ENCODE results near the gene ZNF619. TPM values are rescaled to one million over a fixed set of nuclear protein-coding genes. Genes with fewer than 3 reads are reported as not detected.

The ZNF619 gene
- total and polyA plus RNA-seq, 9 of the 15 experiments (the other 6 are each of a cell fraction or from before 2014, with no cell fraction given), result 1.3 to 9.1 (median 6.3) TPM

GRCh38 chr3:40505599-40506462, 28.9 kb downstream of the ZNF619 start, which contains the start of gene ZNF620 (continued):
- peak; percentile 53 for TF ChIP-seq MYC (IDR thresholded peaks at IDR 0.05; ENCODE audit: low read depth, low read length)
- TF ChIP-seq MYC (CRISPR knock-in tag; IDR thresholded peaks at IDR 0.05; ENCODE audit: borderline replicate concordance, low read depth), result no peak
- TF ChIP-seq CHD2 (IDR thresholded peaks at IDR 0.05; ENCODE audit: low read depth, low read length), result no peak
- TF ChIP-seq MAFK (IDR thresholded peaks at IDR 0.05; ENCODE audit: low read length), result no peak
- TF ChIP-seq ZFPM2 (CRISPR knock-in tag; IDR thresholded peaks at IDR 0.05), result no peak
- 0 out of 2 replicates have a peak, but pooled peaks have one; percentile 43 for TF ChIP-seq GATAD2A (IDR thresholded peaks at IDR 0.05)
- no peak for TF ChIP-seq RBM25 (IDR thresholded peaks at IDR 0.05; ENCODE audit: low read depth, low read length, severe bottlenecking)
- no peak for TF ChIP-seq GTF3C2 (IDR thresholded peaks at IDR 0.05; ENCODE audit: borderline replicate concordance, extremely low read depth, insufficient read length)
- 0 out of 2 replicates have a peak, but pooled peaks have one; percentile 19 for TF ChIP-seq XRCC5 (IDR thresholded peaks at IDR 0.05; ENCODE audit: low read depth, low read length)
- TF ChIP-seq L3MBTL2 (IDR thresholded peaks at IDR 0.05), result peak; percentile 77
- TF ChIP-seq CHAMP1 (IDR thresholded peaks at IDR 0.05), result 0 out of 2 replicates have a peak, but pooled peaks have one; percentile 44
- peak; percentile 40 for TF ChIP-seq TAF1 (IDR thresholded peaks at IDR 0.05; ENCODE audit: control insufficient read depth, extremely low read depth, insufficient read depth, low read length, severe bottlenecking)
- peak; percentile 48 for TF ChIP-seq KDM5B (IDR thresholded peaks at IDR 0.05; ENCODE audit: insufficient replicate concordance, low read depth, low read length)
- TF ChIP-seq PATZ1 (CRISPR knock-in tag; IDR thresholded peaks at IDR 0.05; ENCODE audit: borderline replicate concordance), result no peak
- TF ChIP-seq ZFP36 (IDR thresholded peaks at IDR 0.05; ENCODE audit: low read depth, low read length, partially characterized antibody), result no peak
- no peak for TF ChIP-seq FUS (optimal IDR thresholded peaks at IDR 0.05; ENCODE audit: low read depth, low read length)

Data from K562 (cell line).